ENCODE data around the gene EMILIN2.

The EMILIN2 gene

DNA sequence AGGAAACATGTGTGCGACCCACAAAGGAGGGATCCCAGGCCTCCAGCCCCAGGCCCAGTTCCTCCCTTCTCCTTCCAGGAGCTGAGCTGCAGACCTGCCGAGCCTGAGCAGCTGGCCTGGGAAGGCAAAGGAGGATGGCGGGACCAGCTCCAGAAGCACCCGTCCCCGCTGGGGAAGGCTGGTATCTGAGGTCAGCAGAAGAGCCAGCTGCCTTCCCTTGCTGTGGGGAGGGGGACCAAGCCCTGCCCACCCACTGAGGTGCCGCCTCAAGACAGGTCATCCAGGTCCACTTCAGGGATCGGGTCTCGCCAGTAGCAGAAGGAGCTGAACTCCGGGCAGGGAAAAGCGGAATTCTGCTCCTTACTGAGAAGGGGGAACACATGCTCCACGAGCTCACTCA, 73.2 kb downstream of the EMILIN2 start:
- no peak overlapping the region for H2AFZ ChIP-seq (ENCODE audit: low read length)
- peaks cover 5% of the 10 kb centered on the region for H3K4me1 ChIP-seq (ENCODE audit: insufficient read depth, low read length, poor library complexity, severe bottlenecking)
- H3F3A ChIP-seq (ENCODE audit: low read depth): no peaks in the 10 kb centered on the region
- H3K9me3 ChIP-seq (ENCODE audit: insufficient read depth, low read depth, low read length): no peaks in the 10 kb centered on the region
- no peak overlapping the region for H3K9ac ChIP-seq (ENCODE audit: low read depth, low read length, poor library complexity, severe bottlenecking)
- no peaks in the 10 kb centered on the region for H3K79me2 ChIP-seq (ENCODE audit: insufficient read depth, low read length)
- H3K4me3 ChIP-seq (ENCODE audit: low read length, poor library complexity, severe bottlenecking): no peak overlapping the region
- H4K20me1 ChIP-seq (ENCODE audit: insufficient read depth, low read length, poor library complexity, severe bottlenecking): no peaks in the 10 kb centered on the region
- H3K27me3 ChIP-seq (ENCODE audit: insufficient read depth, low read length, poor library complexity, severe bottlenecking): no peaks in the 10 kb centered on the region
- no peak for TF ChIP-seq EZH2phosphoT487 (IDR thresholded peaks at IDR 0.05; ENCODE audit: borderline replicate concordance)
- H3K4me2 ChIP-seq (ENCODE audit: low read depth, low read length, poor library complexity, severe bottlenecking): no peak overlapping the region
- no peaks in the 10 kb centered on the region for H3K9me2 ChIP-seq (replicated peaks; ENCODE audit: low read depth, low read length)
- peaks cover 88% of the 10 kb centered on the region; the same call in 1 of the 2 replicates for H3K36me3 ChIP-seq (ENCODE audit: insufficient read depth, low read length)

DNA sequence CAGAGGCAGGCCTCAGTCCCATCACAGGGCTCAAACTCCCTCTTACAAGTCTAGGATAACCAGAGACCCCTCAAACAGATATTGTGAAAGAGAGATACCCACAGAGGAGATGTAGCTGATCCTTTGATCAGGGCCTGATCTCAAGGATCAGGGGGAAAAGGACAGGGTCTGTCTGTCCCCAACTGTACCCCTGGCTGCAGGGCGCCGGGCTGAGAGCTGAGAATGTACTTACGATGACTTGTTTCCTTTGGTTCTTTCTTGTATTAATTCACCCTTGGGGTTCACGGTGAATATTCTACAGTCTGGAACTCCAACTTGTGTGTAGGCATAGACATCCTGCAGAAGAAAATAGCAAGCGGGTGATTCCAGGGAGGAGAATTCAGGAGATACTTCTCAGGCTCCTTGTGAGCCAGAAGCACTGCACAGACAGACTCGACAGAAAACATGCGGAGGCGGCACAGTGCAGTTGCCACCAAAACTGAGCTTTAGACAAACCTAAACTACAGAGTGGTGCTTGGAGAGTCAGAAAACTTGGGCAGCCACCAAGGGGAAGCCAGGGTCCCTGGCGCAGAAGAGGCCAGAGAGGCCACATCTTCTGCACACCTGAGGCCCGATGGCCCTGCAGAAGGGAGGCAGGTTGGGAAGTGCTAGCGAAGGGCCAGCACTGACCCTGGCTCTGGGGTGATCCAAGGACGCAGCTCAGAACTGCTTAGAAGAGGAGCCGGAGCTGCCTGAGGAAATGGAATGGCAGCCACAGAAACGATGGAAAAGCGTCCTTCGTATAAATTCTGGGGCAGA, 73.9 kb downstream of the EMILIN2 start:
- peaks cover 92% of the 10 kb centered on the region; the same call in 1 of the 2 replicates for H3K36me3 ChIP-seq (ENCODE audit: insufficient read depth, low read length)
- no peak overlapping the region for H3K4me2 ChIP-seq (ENCODE audit: low read depth, low read length, poor library complexity, severe bottlenecking)
- peaks cover 5% of the 10 kb centered on the region for H3K4me1 ChIP-seq (ENCODE audit: insufficient read depth, low read length, poor library complexity, severe bottlenecking)
- H3K4me3 ChIP-seq (ENCODE audit: low read length, poor library complexity, severe bottlenecking): no peak overlapping the region
- H3F3A ChIP-seq (ENCODE audit: low read depth): no peaks in the 10 kb centered on the region
- H3K9ac ChIP-seq (ENCODE audit: low read depth, low read length, poor library complexity, severe bottlenecking): no peak overlapping the region
- no peak overlapping the region for H2AFZ ChIP-seq (ENCODE audit: low read length)
- TF ChIP-seq, protein P1, sequence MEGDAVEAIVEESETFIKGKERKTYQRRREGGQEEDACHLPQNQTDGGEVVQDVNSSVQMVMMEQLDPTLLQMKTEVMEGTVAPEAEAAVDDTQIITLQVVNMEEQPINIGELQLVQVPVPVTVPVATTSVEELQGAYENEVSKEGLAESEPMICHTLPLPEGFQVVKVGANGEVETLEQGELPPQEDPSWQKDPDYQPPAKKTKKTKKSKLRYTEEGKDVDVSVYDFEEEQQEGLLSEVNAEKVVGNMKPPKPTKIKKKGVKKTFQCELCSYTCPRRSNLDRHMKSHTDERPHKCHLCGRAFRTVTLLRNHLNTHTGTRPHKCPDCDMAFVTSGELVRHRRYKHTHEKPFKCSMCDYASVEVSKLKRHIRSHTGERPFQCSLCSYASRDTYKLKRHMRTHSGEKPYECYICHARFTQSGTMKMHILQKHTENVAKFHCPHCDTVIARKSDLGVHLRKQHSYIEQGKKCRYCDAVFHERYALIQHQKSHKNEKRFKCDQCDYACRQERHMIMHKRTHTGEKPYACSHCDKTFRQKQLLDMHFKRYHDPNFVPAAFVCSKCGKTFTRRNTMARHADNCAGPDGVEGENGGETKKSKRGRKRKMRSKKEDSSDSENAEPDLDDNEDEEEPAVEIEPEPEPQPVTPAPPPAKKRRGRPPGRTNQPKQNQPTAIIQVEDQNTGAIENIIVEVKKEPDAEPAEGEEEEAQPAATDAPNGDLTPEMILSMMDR (conservative IDR thresholded peaks at IDR 0.05; ENCODE audit: low read length): no peak
- no peak for TF ChIP-seq EZH2phosphoT487 (IDR thresholded peaks at IDR 0.05; ENCODE audit: borderline replicate concordance)
- H3K27me3 ChIP-seq (ENCODE audit: insufficient read depth, low read length, poor library complexity, severe bottlenecking): no peaks in the 10 kb centered on the region
- no peaks in the 10 kb centered on the region for H3K9me2 ChIP-seq (replicated peaks; ENCODE audit: low read depth, low read length)
- H3K9me3 ChIP-seq (ENCODE audit: insufficient read depth, low read depth, low read length): no peaks in the 10 kb centered on the region
- no peaks in the 10 kb centered on the region for H3K79me2 ChIP-seq (ENCODE audit: insufficient read depth, low read length)
- no peaks in the 10 kb centered on the region for H4K20me1 ChIP-seq (ENCODE audit: insufficient read depth, low read length, poor library complexity, severe bottlenecking)

DNA sequence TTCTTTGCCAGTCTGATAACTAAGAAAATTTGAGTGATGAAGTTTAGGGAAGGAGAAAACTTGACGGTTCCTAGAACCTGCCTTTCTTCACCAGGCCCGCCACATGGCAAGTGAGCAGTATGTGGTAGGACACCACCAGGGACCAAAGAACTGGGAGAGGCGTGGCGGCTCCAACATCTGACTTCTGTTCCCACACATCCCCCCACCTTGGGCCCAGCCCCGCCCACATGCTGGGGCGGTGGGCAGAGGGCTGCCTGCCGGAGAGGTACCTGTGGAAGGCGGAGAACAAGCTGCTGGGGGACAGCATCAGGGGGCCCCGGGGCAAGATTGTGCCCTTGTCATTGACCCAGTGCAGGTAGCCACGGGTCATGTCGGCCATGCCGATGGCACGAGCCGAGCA, 75.0 kb downstream of the EMILIN2 start:
- no peak overlapping the region for H3K4me2 ChIP-seq (ENCODE audit: low read depth, low read length, poor library complexity, severe bottlenecking)
- H3K79me2 ChIP-seq (ENCODE audit: insufficient read depth, low read length): no peaks in the 10 kb centered on the region
- TF ChIP-seq, protein P1 (conservative IDR thresholded peaks at IDR 0.05; ENCODE audit: low read length): no peak
- no peak for TF ChIP-seq EZH2phosphoT487 (IDR thresholded peaks at IDR 0.05; ENCODE audit: borderline replicate concordance)
- H3K9ac ChIP-seq (ENCODE audit: low read depth, low read length, poor library complexity, severe bottlenecking): no peak overlapping the region
- H3K9me3 ChIP-seq (ENCODE audit: insufficient read depth, low read depth, low read length): no peaks in the 10 kb centered on the region
- H3K36me3 ChIP-seq (ENCODE audit: insufficient read depth, low read length): peaks cover 94% of the 10 kb centered on the region; the same call in 1 of the 2 replicates
- H3K27me3 ChIP-seq (ENCODE audit: insufficient read depth, low read length, poor library complexity, severe bottlenecking): no peaks in the 10 kb centered on the region
- no peak overlapping the region for H3K4me3 ChIP-seq (ENCODE audit: low read length, poor library complexity, severe bottlenecking)
- H3K4me1 ChIP-seq (ENCODE audit: insufficient read depth, low read length, poor library complexity, severe bottlenecking): peaks cover 2% of the 10 kb centered on the region
- H2AFZ ChIP-seq (ENCODE audit: low read length): no peak overlapping the region
- H4K20me1 ChIP-seq (ENCODE audit: insufficient read depth, low read length, poor library complexity, severe bottlenecking): no peaks in the 10 kb centered on the region
- H3F3A ChIP-seq (ENCODE audit: low read depth): no peaks in the 10 kb centered on the region
- no peaks in the 10 kb centered on the region for H3K9me2 ChIP-seq (replicated peaks; ENCODE audit: low read depth, low read length)

Data from Loucy (cell line).